Fibroblast of skin of right biceps (primary cell): ENCODE data around the gene HNRNPH1.
"Not testable (repeated sequence)": the region's sequence is repeated elsewhere in the genome, so short reads cannot be mapped to it uniquely, and the experiment has no call there.

Experiments used
- DNase-seq: peaks from one replicate; pipeline ENCODE4 v3.0.0-alpha.2; 2013

Gene HNRNPH1, protein sequence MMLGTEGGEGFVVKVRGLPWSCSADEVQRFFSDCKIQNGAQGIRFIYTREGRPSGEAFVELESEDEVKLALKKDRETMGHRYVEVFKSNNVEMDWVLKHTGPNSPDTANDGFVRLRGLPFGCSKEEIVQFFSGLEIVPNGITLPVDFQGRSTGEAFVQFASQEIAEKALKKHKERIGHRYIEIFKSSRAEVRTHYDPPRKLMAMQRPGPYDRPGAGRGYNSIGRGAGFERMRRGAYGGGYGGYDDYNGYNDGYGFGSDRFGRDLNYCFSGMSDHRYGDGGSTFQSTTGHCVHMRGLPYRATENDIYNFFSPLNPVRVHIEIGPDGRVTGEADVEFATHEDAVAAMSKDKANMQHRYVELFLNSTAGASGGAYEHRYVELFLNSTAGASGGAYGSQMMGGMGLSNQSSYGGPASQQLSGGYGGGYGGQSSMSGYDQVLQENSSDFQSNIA

DNA sequence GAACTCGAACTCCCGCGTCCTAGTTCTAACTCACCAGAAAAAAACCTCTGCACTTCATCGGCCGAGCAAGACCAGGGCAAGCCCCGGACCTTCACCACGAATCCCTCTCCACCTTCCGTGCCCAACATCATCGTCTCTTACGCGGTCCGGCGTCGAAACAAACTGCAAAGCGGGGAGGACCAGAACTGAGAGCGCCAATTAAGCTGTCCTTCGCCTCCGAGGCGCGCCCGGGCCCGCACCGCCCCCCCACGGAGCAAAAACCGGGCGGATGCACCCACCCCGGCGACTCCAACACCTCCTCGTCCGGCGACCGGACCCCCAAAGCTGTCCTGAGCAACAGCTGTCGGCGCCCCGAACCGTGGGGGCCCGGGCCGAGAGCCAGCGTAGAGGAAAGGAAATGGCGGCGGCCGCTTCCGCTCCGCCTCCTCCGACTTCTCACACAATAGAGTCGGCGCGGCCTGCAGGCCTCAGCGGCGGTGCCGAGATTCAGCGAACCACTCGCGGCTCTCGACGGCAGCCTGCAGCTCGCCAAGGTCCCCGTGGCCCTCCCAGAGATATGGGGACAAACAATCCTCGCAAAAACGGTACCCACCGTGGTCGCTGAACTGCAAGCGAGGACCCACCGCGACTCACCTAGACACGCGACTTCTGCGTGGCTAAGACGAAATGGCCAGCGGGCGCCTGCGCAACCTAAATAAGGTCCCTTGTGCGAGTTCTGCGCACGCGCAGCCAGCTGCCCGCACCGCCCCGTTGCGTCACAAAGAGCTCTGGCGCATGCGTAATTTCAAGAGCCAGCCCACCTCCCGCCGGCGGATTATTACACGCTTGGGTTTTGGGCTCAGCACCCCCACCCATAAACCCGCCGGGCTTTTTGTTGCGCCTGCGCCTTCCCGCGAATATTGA is at the start of gene HNRNPH1:
HNRNPH1 (minus strand) TSS at position 669 of the 903 bp plus-strand sequence; CDS start at position 131, 538 bp downstream.
- DNase-seq: peak; percentile 99

DNA sequence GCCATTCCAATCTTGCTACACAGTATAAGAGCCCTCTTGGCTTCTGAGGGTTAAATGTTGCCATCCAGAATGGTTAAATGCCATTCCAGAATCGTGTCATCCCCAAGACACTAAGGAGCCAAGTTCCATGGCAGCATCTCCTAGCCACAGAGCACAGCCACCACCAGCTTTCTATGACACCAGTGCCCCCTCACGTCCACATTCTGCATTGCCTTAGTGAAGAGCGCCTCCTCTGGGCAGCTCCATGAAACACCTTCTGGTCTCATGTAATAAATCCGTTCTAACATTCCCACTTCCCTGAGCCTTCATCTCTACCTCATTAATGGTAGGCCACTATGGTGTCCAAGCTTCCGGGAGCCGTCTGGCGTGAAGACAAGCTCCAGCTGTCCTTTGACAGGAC is 44.9 kb upstream of the HNRNPH1 start:
- peak; percentile 42 for DNase-seq

DNA sequence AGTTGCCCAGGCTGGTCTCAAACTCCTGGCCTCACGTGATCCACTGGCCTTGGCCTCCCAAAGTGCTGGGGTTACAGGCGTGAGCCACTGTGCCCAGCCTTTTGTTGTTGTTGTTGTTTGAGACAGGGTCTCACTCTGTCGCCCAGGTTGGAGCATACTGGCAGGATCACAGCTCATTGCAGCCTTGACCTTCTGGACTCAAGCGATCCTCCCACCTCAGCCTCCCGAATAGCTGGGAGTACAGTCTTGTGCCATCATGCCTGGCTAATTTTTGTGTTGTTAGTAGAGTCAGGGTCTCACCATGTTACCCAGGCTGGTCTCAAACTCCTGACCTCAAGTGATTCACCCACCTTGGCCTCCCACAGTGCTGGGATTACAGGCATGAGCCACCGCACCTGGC is 38.2 kb upstream of the HNRNPH1 start:
- DNase-seq: not testable (repeated sequence)

DNA sequence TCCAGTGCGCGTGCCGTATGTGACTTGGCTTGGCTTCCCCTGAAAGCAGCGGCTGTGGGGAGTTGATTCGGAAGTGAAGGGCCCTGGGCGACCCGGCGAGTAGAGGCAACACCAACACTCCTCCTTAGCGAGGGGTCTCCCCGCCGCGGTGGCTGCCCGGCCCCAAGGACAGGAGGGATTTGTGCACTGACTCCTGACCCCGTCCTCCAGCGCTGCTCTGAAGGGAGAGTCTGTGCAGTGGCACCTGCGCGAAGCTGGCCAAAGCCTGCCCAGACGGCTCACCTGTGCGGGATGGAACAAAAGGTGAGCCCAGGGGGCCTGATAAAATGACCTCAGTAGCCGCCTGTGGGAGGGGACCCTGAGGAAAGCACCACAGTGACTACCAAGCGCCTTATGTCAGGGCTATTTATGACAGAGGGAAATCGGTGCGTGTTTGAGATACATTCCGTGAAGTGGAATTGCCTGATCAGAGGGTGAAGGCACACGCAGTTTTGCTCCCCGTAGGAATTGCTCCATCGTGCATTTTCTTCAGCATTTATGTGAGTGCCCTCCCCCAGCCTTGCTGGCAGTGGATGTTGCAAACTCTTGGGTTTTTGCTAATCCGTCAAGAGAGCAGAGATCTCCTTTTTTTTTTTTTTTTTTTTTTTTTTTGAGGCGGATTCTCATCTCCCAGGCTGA is 34.8 kb upstream of the HNRNPH1 start:
- peak; percentile 39 for DNase-seq

DNA sequence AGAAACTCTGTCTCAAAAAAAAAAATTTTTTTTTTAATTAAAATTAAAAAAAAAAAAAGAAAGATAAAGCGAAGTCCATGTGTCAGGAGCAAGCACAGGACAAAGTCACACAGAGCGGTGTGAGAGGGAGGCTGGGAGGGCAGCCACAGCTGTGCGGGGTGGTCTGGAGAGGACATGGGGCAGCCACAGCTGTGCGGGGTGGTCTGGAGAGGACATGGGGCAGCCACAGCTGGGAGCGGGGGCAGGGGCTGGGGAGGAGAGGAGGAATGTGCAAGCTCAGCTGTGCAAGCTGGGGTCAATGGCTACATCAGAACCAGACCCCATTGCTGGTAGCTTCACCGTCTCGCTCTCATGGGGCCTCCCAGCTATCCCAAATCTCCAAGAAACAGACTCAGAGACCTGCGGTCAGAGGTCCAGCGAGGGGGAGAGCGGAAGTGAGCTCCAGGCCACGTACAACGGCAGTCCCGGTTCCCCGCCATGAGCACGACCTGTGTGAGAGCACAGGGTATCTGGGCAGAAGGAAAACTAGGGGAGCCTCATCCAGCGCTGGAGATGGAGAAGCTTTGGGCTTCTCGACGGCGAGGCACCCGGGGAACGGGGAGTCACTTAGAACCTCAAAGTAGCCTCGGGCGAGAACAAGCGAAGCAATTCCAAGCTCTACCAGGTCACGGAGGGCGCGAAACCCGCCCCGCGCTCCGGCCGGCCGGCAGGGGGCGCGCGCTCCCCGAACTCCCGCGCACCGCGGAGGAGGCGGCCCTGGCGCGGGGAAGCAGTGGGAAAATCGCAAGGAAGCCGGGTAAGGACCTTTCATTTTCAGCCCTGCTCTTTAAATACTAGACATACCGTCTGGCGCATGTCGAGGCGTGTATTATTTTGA is 34.1 kb upstream of the HNRNPH1 start:
- DNase-seq: not testable (repeated sequence)

DNA sequence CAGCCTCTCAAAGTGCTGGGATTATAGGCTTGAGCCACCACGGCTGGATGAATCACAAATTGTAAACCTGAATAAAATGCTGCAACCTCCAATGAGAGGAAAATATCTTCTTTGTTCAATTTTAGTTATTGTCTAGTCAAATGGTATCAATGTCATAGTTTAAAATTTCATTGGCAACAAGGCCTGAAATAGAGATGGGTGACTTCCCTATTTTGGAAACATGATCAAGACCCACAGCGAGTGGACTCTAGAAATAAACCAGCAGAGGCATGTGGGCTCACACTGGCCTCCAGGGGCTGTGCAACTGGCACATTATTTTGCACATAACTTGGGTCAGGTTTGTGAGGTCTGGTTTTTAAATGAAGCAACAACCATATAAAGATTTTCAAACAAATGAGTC is 29.7 kb upstream of the HNRNPH1 start:
- DNase-seq: not testable (repeated sequence)

DNA sequence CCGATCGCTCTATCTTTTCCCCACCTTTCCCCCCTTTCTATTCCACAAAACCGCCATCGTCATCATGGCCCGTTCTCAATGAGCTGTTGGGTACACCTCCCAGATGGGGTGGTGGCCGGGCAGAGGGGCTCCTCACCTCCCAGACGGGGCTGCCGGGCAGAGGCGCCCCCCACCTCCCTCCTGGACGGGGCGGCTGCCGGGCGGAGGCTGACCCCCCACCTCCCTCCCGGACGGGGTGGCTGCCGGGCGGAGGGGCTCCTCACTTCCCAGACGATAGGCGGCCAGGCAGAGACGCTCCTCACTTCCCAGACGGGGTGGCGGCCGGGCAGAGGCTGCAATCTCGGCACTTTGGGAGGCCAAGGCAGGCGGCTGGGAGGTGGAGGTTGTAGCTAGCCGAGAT is 26.8 kb upstream of the HNRNPH1 start:
- not testable (repeated sequence) for DNase-seq

DNA sequence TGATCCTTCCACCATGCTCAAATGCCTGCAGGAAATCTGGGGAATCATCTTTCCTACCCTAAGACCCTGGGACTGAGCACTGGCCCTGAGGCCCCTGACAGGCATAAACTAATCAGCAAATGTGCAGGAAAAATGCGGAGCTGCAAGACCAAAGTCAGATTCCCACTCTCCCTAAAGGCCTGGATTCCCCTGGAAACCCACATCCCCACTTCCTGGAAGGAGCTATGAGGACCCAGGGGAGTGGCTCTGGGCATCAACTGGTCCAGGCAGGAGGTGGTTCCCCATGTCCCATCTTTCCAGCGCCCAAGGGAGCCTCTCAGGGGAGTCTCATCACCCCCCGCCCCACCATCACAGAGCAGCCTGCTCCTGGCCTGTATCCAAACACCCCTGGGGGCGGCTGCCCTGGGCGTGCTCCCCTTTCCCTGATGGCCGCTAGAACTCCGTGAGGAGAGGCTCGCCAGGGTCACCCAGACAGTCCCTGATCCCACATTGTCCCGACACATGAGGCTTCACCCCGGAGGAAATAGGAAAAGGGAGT is 25.8 kb upstream of the HNRNPH1 start:
- not testable (repeated sequence) for DNase-seq

DNA sequence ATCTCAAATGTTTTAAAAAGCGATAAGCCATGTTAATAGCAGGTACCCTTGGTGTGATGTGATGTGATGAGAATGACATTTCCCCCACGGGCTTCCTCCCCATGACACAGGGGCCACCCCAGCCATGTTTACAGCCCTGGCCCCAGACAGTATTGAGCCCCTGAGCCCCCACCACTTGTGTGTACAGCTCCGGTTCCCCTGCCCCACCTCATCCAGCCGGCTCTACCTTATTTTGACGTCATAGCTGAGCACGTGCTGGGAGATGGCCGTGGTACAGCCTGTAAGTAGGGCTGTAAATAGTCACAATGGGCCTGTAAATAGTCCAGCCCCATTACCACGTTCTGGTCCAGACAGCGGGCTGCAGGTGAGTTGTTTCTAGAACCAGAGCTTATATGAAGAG is 24.9 kb upstream of the HNRNPH1 start:
- no peak for DNase-seq

DNA sequence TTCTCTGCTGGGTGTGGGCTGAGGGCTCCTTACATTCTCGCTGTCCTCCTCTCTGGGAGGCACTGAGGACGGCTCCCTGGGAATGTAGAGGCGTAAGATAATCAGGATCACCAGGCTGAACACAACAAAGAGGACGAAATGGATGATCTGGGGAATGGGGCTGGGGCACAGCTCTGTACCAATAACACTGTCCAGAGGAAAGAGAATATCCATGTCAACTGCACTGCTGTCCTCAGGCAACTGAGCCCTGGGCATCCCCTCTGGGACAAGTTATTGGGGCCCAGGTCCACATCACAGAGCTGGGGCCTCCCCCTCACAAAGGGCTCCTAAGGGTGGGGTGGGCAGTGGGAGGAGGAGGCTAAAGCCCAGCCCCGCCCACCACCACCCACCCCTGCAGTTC is 21.3 kb upstream of the HNRNPH1 start:
- DNase-seq: not testable (repeated sequence)

DNA sequence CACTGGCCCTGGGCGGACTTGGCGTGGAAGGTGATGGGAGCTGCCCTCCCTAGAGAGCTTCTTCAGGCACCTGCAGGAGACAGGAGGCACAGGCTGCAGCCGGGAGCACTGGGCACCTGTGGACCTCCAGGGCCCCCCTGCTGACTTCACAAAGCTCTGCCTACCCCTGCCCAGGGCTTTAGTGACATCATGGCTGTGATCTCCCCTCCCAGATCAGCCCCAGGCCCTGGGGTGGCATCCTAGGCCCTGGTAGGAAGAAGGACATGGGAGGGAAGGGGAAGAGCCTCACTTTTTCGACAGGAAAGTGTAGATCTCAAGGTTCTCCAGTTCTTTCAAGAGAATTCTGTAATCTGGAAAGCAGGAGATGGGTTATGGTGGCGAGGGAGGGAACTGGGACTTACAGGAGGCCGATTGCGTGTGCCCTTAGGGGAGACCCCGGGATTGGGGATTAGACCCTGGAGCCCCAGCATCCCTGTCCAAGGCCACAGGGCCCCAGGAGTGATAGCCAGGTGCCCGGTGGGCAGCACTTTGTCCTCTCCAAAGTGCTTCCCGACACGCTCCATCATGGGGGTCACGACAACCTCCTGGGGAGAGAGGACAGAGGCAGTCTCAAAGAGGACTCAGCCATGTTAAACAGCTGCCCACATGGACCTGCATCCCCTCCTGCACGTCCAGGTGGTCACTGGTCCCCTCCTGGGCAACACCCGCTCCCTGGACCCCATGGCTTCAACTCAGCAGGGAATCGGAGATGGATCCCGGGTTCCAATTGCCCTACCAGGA is 19.9 kb upstream of the HNRNPH1 start:
- DNase-seq: not testable (repeated sequence)

DNA sequence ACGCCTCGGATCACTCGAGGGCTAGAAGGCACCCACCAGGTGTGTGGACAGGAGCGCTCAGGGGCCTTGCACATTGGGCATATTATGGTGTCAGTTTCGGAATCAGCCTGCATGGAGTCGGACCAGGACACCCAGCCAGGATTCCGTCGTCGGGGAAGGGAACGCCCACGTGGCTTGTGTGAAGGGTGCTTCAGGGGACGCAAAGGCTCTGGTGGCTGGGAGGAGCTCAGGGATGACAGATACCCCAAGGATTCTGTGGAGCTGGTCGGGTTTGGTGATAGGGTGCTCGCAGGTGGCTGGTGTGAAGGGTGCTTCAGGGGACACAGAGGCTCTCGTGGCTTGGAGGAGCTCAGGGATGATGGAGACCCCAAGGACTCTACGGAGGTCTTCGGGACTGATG is 19.2 kb upstream of the HNRNPH1 start:
- not testable (repeated sequence) for DNase-seq

DNA sequence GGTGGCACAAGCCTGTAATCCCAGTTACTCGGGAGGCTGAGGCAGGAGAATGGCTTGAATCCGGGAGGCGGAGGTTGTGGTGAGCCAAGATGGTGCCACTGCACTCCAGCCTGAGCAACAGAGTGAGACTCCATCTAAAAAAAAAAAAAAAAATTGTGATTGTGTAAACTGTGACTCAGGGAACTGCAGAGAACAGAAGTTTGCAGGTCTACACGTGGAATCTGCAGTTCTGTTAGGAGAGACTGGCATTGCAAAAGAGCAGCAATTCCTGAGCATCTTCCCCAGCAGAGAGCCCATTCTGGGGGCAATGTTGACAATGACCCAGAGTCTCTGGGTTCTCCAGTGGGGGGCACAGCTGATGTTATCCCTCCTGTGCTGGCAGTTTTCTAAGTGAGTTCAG is 18.3 kb upstream of the HNRNPH1 start:
- DNase-seq: not testable (repeated sequence)

DNA sequence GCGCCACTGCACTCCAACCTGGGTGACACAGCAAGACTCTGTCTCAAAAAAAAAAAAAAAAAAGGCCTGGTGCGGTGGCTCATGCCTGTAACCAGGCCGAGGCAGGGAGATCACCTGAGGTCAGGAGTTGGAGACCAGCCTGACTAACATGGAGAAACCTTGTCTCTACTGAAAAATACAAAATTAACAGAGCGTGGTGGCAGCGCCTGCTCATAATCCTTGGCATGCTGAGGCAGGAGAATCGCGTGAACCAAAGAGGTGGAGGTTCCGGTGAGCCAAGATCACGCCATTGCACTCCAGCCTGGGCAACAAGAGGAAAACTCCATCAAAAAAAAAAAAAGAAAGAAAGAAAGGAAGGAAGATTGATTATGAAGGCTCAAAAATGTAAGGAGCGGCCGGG is 15.8 kb upstream of the HNRNPH1 start:
- DNase-seq: not testable (repeated sequence)

DNA sequence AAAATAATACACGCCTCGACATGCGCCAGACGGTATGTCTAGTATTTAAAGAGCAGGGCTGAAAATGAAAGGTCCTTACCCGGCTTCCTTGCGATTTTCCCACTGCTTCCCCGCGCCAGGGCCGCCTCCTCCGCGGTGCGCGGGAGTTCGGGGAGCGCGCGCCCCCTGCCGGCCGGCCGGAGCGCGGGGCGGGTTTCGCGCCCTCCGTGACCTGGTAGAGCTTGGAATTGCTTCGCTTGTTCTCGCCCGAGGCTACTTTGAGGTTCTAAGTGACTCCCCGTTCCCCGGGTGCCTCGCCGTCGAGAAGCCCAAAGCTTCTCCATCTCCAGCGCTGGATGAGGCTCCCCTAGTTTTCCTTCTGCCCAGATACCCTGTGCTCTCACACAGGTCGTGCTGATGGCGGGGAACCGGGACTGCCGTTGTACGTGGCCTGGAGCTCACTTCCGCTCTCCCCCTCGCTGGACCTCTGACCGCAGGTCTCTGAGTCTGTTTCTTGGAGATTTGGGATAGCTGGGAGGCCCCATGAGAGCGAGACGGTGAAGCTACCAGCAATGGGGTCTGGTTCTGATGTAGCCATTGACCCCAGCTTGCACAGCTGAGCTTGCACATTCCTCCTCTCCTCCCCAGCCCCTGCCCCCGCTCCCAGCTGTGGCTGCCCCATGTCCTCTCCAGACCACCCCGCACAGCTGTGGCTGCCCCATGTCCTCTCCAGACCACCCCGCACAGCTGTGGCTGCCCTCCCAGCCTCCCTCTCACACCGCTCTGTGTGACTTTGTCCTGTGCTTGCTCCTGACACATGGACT is 11.1 kb upstream of the HNRNPH1 start:
- not testable (repeated sequence) for DNase-seq

DNA sequence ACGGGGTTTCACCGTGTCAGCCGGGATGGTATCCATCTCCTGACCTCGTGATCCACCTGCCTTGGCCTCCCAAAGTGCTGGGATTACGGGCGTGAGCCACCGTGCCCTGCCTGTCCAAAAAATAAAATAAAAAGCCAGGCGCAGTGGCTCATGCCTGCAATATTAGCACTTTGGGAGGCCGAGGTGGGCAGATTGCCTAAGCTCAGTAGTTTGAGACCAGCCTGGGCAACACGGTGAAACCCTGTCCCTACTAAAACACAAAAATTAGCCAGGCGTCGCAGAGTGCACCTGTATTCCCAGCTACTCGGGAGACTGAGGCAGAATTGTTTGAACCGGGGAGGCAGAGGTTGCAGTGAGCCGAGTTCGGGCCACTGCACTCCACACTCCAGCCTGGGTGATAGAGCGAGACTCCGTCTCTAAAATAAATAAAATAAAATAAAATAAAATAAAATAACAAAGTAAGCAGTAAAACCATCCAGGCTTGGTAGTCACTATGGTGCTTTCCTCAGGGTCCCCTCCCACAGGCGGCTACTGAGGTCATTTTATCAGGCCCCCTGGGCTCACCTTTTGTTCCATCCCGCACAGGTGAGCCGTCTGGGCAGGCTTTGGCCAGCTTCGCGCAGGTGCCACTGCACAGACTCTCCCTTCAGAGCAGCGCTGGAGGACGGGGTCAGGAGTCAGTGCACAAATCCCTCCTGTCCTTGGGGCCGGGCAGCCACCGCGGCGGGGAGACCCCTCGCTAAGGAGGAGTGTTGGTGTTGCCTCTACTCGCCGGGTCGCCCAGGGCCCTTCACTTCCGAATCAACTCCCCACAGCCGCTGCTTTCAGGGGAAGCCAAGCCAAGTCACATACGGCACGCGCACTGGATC is 10.3 kb upstream of the HNRNPH1 start:
- not testable (repeated sequence) for DNase-seq

DNA sequence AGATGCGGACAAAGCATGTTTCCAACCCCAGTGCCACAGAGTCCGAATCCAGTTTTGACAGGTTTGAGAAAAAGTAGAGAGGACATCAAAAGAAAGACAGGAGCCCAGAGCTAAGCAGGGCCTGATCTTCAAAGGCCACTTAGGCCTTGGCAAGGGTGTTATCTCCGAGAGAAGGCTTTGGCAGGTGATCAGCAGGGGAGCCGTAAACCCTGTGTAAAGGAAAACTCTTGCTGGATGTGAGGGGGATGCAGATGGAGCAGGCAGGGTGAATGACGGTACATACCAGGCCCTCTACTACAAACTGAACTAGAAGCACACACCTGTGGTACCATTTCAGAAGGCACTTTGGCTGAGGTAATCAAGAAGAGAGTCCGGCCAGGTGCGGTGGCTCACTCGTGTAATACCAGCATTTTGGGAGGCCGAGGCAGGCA is 1.4 kb upstream of the HNRNPH1 start:
- no peak for DNase-seq

DNA sequence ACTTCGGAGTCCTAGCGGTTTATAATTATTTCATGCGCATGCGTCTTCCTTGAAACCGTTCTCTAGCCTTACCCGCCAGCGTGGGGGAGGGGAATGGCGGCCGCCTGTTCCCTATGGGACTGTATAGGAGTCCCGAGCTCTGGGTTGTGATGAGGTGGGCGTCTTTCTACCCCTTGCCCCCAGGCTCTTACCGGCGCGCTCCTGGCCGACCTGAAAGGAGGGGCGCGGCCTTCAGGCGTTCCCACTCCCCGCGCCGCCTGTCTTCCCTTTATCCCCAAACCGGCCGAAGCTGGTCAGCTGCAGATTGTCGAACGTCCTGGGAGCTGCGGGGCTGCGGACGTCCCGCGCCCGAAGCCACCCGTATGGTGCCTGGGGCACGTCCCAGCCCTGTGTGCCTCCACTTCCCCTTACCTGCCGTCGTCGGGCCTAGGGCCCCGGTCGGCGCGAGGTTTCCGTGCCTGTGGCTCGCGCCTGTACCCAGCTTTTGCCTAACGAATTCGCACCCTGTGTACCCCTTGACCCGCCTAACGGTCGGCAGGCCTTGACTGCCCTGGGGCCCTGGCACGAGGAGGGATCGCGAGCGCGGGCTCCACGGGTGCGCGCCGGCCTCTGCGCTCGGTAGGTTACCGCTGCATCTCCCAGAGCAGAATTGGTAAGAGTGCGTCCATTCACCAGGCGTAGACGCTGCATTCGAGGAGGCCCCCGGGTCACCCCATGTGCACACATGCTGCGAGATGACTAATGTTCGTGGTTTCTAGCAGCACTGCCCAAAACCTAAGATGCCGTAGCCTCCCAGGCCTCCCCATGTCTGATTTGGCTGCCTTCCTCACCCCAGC is 653 bp upstream of the HNRNPH1 start:
- peak; percentile 83 for DNase-seq
